ENCODE measurements around the gene INCENP.

The INCENP gene

DNA sequence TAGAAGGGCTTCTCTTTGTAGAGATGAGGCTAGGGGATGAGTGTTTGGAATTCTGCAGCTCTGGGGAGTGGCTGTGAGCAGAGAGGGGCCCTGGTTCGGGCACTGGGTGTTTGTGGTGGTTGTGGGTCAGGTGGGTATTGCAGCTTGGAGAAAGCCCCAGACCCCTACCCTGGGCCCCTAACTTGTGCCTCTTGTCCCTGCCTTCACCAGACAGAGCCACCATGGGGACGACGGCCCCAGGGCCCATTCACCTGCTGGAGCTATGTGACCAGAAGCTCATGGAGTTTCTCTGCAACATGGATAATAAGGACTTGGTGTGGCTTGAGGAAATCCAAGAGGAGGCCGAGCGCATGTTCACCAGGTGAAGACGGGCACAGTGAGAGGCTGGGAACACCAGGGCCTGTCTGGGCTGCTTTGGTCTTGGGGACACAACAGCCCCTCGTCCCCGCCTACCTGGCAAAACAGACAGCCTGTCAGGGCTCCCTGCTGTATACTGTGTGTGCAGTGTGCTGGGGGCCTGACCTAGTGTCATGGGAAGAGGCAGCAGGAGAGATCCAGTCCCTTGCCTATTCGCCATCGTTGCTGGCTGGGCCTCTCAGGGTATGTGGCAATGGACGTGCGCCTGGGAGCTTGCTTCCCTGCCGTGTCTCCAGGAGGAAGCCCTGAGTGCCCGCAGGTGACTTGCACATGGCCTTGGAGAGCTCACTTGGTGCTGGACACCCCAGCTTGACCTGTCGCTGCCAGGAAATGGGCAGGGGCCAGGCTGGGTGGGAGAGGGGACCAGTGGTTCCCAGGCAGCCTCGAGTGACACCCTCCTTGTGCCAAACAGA is 4.3 kb downstream of the INCENP start:
- peak overlapping the region; percentile 5; the same call in 1 of the 2 replicates for H3K27ac ChIP-seq
- POLR2A ChIA-PET (ENCODE audit: low non-redundant PET) = no interaction called here
- DNase-seq (ENCODE audit: low spot score) = no peak
- CTCF ChIA-PET = interaction anchor here (1.2 kb wide), 1 partner anchor 183 kb away, joined by 3 read pairs; no protein-coding TSS in a partner anchor
- TF ChIP-seq, protein P1, sequence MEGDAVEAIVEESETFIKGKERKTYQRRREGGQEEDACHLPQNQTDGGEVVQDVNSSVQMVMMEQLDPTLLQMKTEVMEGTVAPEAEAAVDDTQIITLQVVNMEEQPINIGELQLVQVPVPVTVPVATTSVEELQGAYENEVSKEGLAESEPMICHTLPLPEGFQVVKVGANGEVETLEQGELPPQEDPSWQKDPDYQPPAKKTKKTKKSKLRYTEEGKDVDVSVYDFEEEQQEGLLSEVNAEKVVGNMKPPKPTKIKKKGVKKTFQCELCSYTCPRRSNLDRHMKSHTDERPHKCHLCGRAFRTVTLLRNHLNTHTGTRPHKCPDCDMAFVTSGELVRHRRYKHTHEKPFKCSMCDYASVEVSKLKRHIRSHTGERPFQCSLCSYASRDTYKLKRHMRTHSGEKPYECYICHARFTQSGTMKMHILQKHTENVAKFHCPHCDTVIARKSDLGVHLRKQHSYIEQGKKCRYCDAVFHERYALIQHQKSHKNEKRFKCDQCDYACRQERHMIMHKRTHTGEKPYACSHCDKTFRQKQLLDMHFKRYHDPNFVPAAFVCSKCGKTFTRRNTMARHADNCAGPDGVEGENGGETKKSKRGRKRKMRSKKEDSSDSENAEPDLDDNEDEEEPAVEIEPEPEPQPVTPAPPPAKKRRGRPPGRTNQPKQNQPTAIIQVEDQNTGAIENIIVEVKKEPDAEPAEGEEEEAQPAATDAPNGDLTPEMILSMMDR (conservative IDR thresholded peaks at IDR 0.05; ENCODE audit: low read depth) = no peak

DNA sequence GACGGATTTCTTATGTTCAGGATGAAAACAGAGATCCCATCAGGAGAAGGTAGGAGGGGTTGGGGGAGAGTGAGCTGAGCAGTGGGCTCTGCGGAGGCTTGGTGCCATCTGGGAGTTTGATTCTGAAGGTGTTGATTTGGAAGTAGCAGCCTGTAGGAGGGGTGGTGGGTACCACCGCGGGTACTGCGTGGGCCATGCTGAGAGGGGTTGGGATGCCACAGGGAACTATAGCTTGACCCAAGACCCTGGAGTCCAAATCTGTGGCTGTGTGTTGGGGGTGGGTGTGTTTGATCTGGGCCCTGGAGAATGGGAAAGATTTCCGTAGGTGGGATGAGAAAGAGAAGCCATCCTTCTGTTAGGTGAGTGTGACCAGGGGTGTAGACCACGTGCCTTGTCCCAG is 5.0 kb downstream of the INCENP start:
- ChIA-PET CTCF (no interaction called here), POLR2A (ENCODE audit: low non-redundant PET) (no interaction called here)
- no peak for DNase-seq (ENCODE audit: low spot score)
- H3K27ac ChIP-seq = peak overlapping the region; percentile 5; the same call in 1 of the 2 replicates
- TF ChIP-seq, protein P1 (conservative IDR thresholded peaks at IDR 0.05; ENCODE audit: low read depth) = no peak

DNA sequence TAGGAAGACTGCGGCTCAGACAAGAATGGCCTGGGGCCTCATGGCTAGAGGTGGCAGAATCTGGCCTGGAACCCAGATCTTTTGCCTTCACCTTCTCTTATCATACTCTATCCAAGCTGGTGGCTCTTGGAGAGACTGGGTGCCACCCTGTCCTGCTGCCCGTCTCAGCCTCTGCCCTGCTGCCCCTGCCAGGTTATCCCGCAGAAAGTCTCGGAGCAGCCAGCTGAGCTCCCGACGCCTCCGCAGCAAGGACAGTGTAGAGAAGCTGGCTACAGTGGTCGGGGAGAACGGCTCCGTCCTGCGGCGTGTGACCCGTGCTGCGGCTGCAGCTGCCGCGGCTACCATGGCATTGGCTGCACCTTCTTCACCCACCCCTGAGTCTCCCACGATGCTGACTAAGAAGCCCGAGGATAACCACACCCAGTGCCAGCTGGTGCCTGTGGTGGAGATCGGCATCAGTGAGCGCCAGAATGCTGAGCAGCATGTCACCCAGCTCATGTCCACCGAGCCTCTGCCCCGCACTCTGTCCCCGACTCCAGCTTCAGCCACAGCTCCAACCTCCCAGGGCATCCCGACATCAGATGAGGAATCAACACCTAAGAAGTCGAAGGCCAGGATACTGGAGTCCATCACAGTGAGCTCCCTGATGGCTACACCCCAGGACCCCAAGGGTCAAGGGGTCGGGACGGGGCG is 5.9 kb downstream of the INCENP start:
- H3K27ac ChIP-seq = peak overlapping the region; percentile 5; the same call in 1 of the 2 replicates
- no peak for DNase-seq (ENCODE audit: low spot score)
- TF ChIP-seq, protein P1 (conservative IDR thresholded peaks at IDR 0.05; ENCODE audit: low read depth) = no peak
- POLR2A ChIA-PET (ENCODE audit: low non-redundant PET) = no interaction called here
- CTCF ChIA-PET = no interaction called here

DNA sequence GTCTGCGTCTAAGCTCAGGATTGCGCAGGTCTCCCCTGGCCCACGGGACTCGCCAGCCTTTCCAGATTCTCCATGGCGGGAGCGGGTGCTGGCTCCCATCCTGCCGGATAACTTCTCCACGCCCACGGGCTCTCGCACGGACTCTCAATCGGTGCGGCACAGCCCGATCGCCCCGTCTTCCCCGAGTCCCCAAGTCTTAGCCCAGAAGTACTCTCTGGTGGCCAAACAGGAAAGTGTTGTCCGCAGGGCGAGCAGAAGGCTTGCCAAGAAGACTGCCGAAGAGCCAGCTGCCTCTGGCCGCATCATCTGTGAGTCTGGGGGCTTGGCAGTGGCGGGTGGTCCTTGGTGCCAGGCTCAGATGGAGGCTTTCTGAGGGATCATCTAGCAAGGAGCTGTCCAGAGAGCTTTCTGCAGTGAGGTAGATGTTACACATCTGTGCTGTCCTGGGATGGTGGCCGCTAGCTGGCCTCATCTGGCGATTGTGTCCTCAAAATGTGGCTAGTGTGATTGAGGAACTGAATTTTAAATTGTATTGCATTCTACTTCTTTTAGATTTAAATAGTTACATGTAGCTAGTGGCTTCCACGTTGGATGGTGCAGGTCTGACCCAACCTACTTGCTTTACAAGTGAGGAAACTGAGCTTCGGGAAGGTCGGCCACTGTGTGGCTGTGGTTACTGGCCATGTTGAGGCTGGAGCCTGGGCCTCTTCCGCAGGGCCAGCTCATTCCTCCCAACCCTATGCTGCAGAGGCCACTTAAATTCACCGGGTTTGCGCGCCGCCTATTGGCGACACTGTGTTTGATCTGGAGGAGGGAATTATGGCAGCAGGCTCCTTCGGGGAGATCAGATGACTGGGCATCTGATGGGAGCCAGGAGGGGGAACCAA is 6.7 kb downstream of the INCENP start:
- DNase-seq (ENCODE audit: low spot score) = no peak
- POLR2A ChIA-PET (ENCODE audit: low non-redundant PET) = no interaction called here

DNA sequence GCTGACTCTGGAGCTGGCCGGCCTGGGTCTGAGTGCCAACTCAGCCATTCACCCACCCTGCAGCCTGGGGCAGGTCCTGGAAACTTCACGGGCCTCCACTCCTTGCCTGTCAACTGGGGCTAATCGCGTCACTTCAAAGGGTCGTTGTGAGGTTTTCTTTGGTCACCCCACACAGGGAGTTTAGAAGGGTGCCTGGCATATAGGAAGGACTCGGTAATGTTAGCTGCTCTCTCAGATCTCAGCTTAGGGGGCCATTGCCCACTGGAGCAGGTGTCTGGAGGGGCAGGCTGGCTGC is 7.3 kb downstream of the INCENP start:
- ChIA-PET POLR2A (ENCODE audit: low non-redundant PET) (no interaction called here), CTCF (interaction anchor here (0.9 kb wide), 1 partner anchor 160 kb away, joined by 4 read pairs; no protein-coding TSS in a partner anchor)
- TF ChIP-seq, protein P1 (conservative IDR thresholded peaks at IDR 0.05; ENCODE audit: low read depth) = no peak

More for the DNA sequence above, 6.7 kb downstream of the INCENP start:
- CTCF ChIA-PET = interaction anchor here (0.6 to 0.9 kb wide), 2 partner anchors 147 to 159 kb away, joined by 4 read pairs; no protein-coding TSS in a partner anchor
- peak overlapping the region; percentile 62; the same call in 1 of the 2 replicates for H3K27ac ChIP-seq
- TF ChIP-seq, protein P1 (conservative IDR thresholded peaks at IDR 0.05; ENCODE audit: low read depth) = no peak

DNA sequence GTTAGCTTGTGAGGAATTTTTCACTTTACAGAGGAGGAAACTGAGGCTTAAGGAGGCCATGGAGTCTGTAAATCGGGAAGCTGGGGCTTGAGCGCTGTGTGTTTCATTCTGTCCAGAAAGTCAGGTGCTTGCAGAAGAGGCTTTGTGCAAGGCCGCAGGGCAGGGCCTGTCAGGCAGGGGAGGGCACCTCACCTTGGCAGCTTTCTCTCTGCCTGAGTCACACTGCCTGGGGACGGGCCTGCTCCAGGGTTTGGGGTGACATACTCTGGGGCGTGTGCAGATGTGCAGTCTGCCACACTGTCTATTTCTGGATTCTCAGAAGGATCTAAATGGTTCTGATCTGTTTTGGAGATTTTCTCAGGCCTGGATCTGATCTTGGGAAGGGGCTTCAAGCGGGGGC is 8.4 kb downstream of the INCENP start:
- ChIA-PET CTCF (no interaction called here), POLR2A (ENCODE audit: low non-redundant PET) (no interaction called here)
- peak; percentile 56 for DNase-seq (ENCODE audit: low spot score)
- TF ChIP-seq, protein P1 (conservative IDR thresholded peaks at IDR 0.05; ENCODE audit: low read depth) = no peak
- peak overlapping the region; percentile 62 for H3K27ac ChIP-seq

More for the DNA sequence above, 7.3 kb downstream of the INCENP start:
- H3K27ac ChIP-seq = peak overlapping the region; percentile 62; the same call in 1 of the 2 replicates
- DNase-seq (ENCODE audit: low spot score) = no peak

Measured in RWPE1 (cell line).